ENCODE data around the gene AURKB. TPM values are rescaled to one million over a fixed set of nuclear protein-coding genes. Genes with fewer than 3 reads are reported as not detected.

AURKB gene
- total RNA-seq, 1 donor from 2014 or later, result 1.2 TPM

GRCh38 chr17:8224891-8225812 lies 14.8 kb upstream of the AURKB start:
- H3K36me3 ChIP-seq, result peaks cover 29% of the 10 kb centered on the region
- H3K4me1 ChIP-seq, result peaks cover 49% of the 10 kb centered on the region
- H3K27ac ChIP-seq (replicated peaks), result peak overlapping the region; percentile 99
- intact Hi-C loops (cut with micrococcal nuclease), result loop anchor here (5.0 kb wide), 1 partner anchor 38 kb away; no protein-coding TSS in a partner anchor
- no peak overlapping the region for H3K4me3 ChIP-seq
- TF ChIP-seq CTCF (IDR thresholded peaks at IDR 0.05; ENCODE audit: borderline replicate concordance), result no peak
- H3K9me3 ChIP-seq (replicated peaks), result no peaks in the 10 kb centered on the region
- DNase-seq, result no peak
- H3K27me3 ChIP-seq (ENCODE audit: low read depth), result no peaks in the 10 kb centered on the region

- H3K27me3 ChIP-seq (ENCODE audit: low read depth), result no peaks in the 10 kb centered on the region
- intact Hi-C loops (cut with micrococcal nuclease), result loop anchor here (2.0 to 5.0 kb wide), 2 partner anchors 36 to 105 kb away; partner anchors contain the start of gene ALOXE3
- peaks cover 13% of the 10 kb centered on the region for H3K36me3 ChIP-seq
- peaks cover 52% of the 10 kb centered on the region for H3K4me1 ChIP-seq
- TF ChIP-seq CTCF (IDR thresholded peaks at IDR 0.05; ENCODE audit: borderline replicate concordance), result peak; percentile 19
- peak overlapping the region; percentile 75 for H3K4me3 ChIP-seq
- peak overlapping the region; percentile 99 for H3K27ac ChIP-seq (replicated peaks)
- no peaks in the 10 kb centered on the region for H3K9me3 ChIP-seq (replicated peaks)
- peak; percentile 73 for DNase-seq
These were observed 13.2 kb upstream of the AURKB start for GRCh38 chr17:8223356-8224126.

- peak; percentile 95 for DNase-seq
- peaks cover 52% of the 10 kb centered on the region for H3K4me1 ChIP-seq
- peak overlapping the region; percentile 75 for H3K4me3 ChIP-seq
- TF ChIP-seq CTCF (IDR thresholded peaks at IDR 0.05; ENCODE audit: borderline replicate concordance), result no peak
- H3K27me3 ChIP-seq (ENCODE audit: low read depth), result no peaks in the 10 kb centered on the region
- peaks cover 6% of the 10 kb centered on the region for H3K36me3 ChIP-seq
- no peaks in the 10 kb centered on the region for H3K9me3 ChIP-seq (replicated peaks)
- peak overlapping the region; percentile 99 for H3K27ac ChIP-seq (replicated peaks)
- intact Hi-C loops (cut with micrococcal nuclease), result loop anchor here (2.0 to 5.0 kb wide), 2 partner anchors 35 to 104 kb away; partner anchors contain the start of gene ALOXE3
These were observed 12.4 kb upstream of the AURKB start for GRCh38 chr17:8222630-8223355.

- no peak for DNase-seq
- intact Hi-C loops (cut with micrococcal nuclease), result loop anchor here (2.0 to 5.0 kb wide), 2 partner anchors 35 to 104 kb away; partner anchors contain the start of gene ALOXE3
- peaks cover 48% of the 10 kb centered on the region for H3K4me1 ChIP-seq
- H3K27ac ChIP-seq (replicated peaks), result peak overlapping the region; percentile 99
- no peaks in the 10 kb centered on the region for H3K9me3 ChIP-seq (replicated peaks)
- H3K36me3 ChIP-seq, result peaks cover under 1% of the 10 kb centered on the region
- peak overlapping the region; percentile 75 for H3K4me3 ChIP-seq
- TF ChIP-seq CTCF (IDR thresholded peaks at IDR 0.05; ENCODE audit: borderline replicate concordance), result no peak
- H3K27me3 ChIP-seq (ENCODE audit: low read depth), result no peaks in the 10 kb centered on the region
These were observed 11.9 kb upstream of the AURKB start for GRCh38 chr17:8222380-8222629.

Data from left ventricle myocardium inferior (tissue), 1 donor.